Sigmoid colon (tissue), 3 donors: Measurements from ENCODE around the gene PEX3.

Source experiments
- CTCF ChIP-seq, 4 experiments: fragments of 450-650 bp in 3 of 4; fragments of 200-600 bp in 1 of 4; IDR thresholded peaks; one replicate each; pipeline ENCODE4 v1.5.1; 2016 to 2019; ENCODE audit warnings: antibody characterized with exemption in 4 of 4, mild to moderate bottlenecking in 3 of 4, moderate library complexity in 2 of 4
- POLR2A ChIP-seq, 2 donors: fragments of 450-650 bp; IDR thresholded peaks; one replicate each; pipeline ENCODE4 v1.6.1; 2016; ENCODE audit warnings: antibody characterized with exemption in 2 of 2, mild to moderate bottlenecking in 2 of 2, moderate library complexity in 2 of 2

- TF ChIP-seq CTCF (IDR thresholded peaks at IDR 0.05): no peak
- TF ChIP-seq POLR2A (IDR thresholded peaks at IDR 0.05): no peak
Measured at GRCh38 chr6:143443096-143443495, 7.5 kb upstream of the PEX3 start.
